Activated CD4-positive, CD25-positive, alpha-beta regulatory T cell treated with anti-CD3 and anti-CD28 coated beads, Interleukin-2, amount 50 U/mL, for 24 hours (primary cell): ENCODE measurements around the gene MPP2.
"Not testable (repeated sequence)": the region's sequence is repeated elsewhere in the genome, so short reads cannot be mapped to it uniquely, and the experiment has no call there.

Experiments used
- ATAC-seq, 2 donors: fragments of 150-1000 bp; cut with Tn5 transposase; one replicate each; pipeline ENCODE4 v1.10.0; 2021; ENCODE audit warnings: mild to moderate bottlenecking in 1 of 2, moderate library complexity in 1 of 2

The MPP2 gene

GRCh38 chr17:43907425-43907981 is at the start of gene MPP2:
TSS of gene MPP2 (minus strand) at chr17:43907536. CDS start at chr17:43904460, 3,076 bp downstream.
- ATAC-seq, result peak; percentile 54 to 62

GRCh38 chr17:43956222-43956621 is 48.9 kb upstream of the MPP2 start:
- ATAC-seq, result no peak

- ATAC-seq, result no peak
Observed at GRCh38 chr17:43953746-43954145, 46.4 kb upstream of the MPP2 start, which contains the start of gene PYY. TSS of gene PYY (minus strand) at chr17:43953940. CDS start at chr17:43953483, 457 bp downstream.

- ATAC-seq, result no peak
Observed at GRCh38 chr17:43952724-43953666, 45.7 kb upstream of the MPP2 start.

- ATAC-seq, result no peak
Observed at GRCh38 chr17:43952351-43952723, 45.0 kb upstream of the MPP2 start.

- no peak for ATAC-seq
Observed at GRCh38 chr17:43951750-43952149, 44.4 kb upstream of the MPP2 start.

GRCh38 chr17:43950554-43950953 is 43.2 kb upstream of the MPP2 start:
- no peak for ATAC-seq

GRCh38 chr17:43949781-43950180 is 42.4 kb upstream of the MPP2 start:
- no peak for ATAC-seq

GRCh38 chr17:43946781-43947180 is 39.4 kb upstream of the MPP2 start:
- ATAC-seq, result no peak

GRCh38 chr17:43945074-43945829 is 37.9 kb upstream of the MPP2 start:
- no peak for ATAC-seq

GRCh38 chr17:43942051-43942685 is 34.8 kb upstream of the MPP2 start, which contains the start of gene PPY:
TSS of gene PPY (minus strand) at chr17:43942476. CDS start at chr17:43941654, 822 bp downstream.
- ATAC-seq, result no peak

GRCh38 chr17:43940630-43941029 is 33.3 kb upstream of the MPP2 start:
- no peak for ATAC-seq

GRCh38 chr17:43939886-43940285 is 32.5 kb upstream of the MPP2 start:
- ATAC-seq, result no peak

- ATAC-seq, result not testable (repeated sequence)
Observed at GRCh38 chr17:43939452-43939851, 32.1 kb upstream of the MPP2 start.

- ATAC-seq, result no peak
Observed at GRCh38 chr17:43938838-43939182, 31.5 kb upstream of the MPP2 start.

- ATAC-seq, result no peak
Observed at GRCh38 chr17:43936434-43936833, 29.1 kb upstream of the MPP2 start.

- ATAC-seq, result no peak
Observed at GRCh38 chr17:43935926-43936261, 28.6 kb upstream of the MPP2 start.

GRCh38 chr17:43935204-43935925 is 28.0 kb upstream of the MPP2 start:
- no peak for ATAC-seq

GRCh38 chr17:43932923-43933322 is 25.6 kb upstream of the MPP2 start:
- ATAC-seq, result no peak

- ATAC-seq, result no peak
Observed at GRCh38 chr17:43932357-43932756, 25.0 kb upstream of the MPP2 start.

- no peak for ATAC-seq
Observed at GRCh38 chr17:43931062-43931571, 23.8 kb upstream of the MPP2 start.

- peak; percentile 73 to 77 for ATAC-seq
Observed at GRCh38 chr17:43928609-43929008, 21.3 kb upstream of the MPP2 start.
